HT1080 (cell line): ENCODE measurements around the gene FOXP1. TPM values are rescaled to one million over a fixed set of nuclear protein-coding genes. Genes with fewer than 3 reads are reported as not detected.
A peak's percentile ranks its signal among the peaks of the same experiment; 100 is the strongest.

Experiments
- DNase-seq: peaks from one replicate; pipeline ENCODE4 v3.0.0-alpha.2; 2015; ENCODE audit warnings: low read depth
- total RNA-seq: library from RNA; depleted of rRNA; stranded (reverse); fragments of >200 nt; shearing (Covaris generic); gene quantifications from 2 replicates; pipeline ENCODE4 v1.2.3, GENCODE V29; 2014

FOXP1 gene
- total RNA-seq, 1 experiment from 2014 or later = 65.9 TPM

GRCh38 chr3:71110385-71111222 is 472.9 kb downstream of the FOXP1 start:
- DNase-seq = no peak

DNA sequence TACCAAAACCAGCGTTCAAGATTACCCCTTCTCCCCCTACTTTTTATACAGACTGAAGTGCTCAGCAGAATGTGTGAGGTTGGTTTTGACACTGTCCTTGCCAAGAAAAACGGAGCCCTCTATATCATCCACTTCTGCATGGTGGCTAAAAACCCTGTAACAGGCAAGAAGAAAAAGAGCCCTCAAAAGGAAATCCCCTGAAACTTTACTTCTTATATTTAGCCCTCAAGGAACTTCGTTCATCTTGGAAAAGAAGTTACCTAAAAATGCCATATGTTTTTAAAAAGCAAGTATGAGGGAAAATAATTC is 473.6 kb downstream of the FOXP1 start:
- no peak for DNase-seq

GRCh38 chr3:71109241-71109976 is 474.1 kb downstream of the FOXP1 start:
- peak; percentile 87 for DNase-seq

GRCh38 chr3:71107926-71108325 is 475.6 kb downstream of the FOXP1 start:
- no peak for DNase-seq

GRCh38 chr3:71104976-71105375 is 478.6 kb downstream of the FOXP1 start:
- DNase-seq = no peak

- DNase-seq = no peak
Measured at GRCh38 chr3:71104556-71104955, 479.0 kb downstream of the FOXP1 start.

DNA sequence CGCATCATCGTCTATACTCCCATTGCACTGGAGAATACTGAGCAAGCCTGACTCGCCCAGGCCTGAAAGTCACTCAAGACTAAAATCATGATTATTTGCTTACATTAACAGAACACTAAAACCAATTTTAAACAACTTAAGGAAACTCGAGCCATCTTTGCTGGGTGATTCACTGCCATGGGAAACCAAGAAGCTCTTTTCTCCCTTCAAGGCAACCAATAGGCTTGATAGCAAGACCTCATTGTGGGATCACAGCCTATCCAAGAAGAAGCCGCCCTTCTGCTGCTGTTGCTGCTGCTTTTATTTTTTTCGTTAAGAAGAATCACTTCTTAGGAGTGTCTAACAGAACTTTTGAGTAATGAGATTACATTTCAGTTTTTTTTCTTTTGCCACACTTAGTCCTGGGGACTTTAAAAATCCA is 479.4 kb downstream of the FOXP1 start:
- DNase-seq = peak; percentile 82

GRCh38 chr3:71103430-71103921 is 480.1 kb downstream of the FOXP1 start:
- DNase-seq = peak; percentile 83

GRCh38 chr3:71102111-71102983 is 481.2 kb downstream of the FOXP1 start:
- DNase-seq = peak; percentile 67

DNA sequence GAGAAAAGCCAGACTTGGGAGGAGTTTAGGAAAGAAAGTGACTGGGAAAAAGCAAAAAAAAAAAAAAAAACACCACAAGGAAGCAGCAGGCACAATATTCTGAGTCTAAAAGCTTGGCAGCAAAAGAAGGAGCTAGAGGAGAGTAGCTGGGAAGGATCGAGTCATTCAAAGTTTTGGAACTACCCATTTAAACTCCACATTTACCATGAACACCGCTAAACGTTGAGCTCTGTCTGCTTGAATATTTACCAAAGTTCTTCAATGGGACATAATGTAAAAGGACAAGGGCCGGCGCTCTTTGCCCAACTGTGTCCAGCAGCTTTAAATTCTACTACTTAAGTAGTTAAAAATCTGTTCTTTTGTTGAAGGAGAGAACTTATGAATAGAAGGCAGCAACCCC is 481.9 kb downstream of the FOXP1 start:
- DNase-seq = no peak

- DNase-seq = peak; percentile 90
Measured at GRCh38 chr3:71101014-71101413, 482.5 kb downstream of the FOXP1 start.

- DNase-seq = peak; percentile 52
Measured at GRCh38 chr3:71099997-71100719, 483.4 kb downstream of the FOXP1 start.

DNA sequence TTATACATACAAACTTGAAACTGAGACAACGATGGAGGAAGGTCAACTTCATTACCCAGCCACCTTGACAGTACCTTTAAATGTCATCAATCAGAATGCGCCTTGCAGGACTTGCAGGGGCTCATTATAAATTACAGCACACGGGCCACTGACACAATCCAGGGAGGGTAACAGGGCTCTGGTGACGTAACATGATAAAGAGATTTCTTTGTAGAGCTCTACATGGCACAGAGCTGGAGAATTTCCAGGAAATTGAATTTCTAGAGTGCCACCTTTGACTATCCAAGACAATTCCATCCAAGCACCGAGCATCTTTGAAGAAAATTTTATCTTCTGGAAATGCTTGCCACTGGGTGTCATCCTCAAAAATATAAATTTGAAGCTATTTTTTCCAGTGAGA is 486.0 kb downstream of the FOXP1 start:
- DNase-seq = no peak

GRCh38 chr3:71095511-71096291 is 487.8 kb downstream of the FOXP1 start:
- no peak for DNase-seq

DNA sequence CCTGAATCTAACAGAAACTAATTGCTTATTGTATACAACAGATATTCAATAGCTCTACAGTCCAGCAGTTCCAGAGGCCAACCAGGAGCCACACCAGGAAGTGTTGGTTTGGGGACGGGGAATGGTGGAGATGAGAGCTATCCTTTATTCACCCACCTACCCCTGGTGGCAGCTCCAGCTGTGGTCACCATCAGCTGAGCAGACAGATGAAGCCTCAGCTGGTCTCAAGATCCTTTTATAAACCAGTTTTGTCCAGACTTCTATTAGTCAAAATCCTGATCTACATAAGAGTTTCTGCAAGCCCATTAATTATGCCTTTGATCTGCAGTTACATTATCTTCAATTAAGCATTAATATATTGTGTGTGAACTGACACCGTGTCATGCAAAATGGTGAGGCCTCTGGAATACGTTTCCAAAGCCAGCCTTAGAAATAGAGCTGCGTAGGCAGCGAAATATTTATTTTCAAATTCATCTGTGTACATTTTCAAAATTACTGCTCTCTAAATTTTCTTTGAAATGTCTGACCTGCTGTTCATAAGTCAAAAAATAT is 488.8 kb downstream of the FOXP1 start:
- no peak for DNase-seq

- DNase-seq = no peak
Measured at GRCh38 chr3:71092665-71093064, 490.9 kb downstream of the FOXP1 start.

DNA sequence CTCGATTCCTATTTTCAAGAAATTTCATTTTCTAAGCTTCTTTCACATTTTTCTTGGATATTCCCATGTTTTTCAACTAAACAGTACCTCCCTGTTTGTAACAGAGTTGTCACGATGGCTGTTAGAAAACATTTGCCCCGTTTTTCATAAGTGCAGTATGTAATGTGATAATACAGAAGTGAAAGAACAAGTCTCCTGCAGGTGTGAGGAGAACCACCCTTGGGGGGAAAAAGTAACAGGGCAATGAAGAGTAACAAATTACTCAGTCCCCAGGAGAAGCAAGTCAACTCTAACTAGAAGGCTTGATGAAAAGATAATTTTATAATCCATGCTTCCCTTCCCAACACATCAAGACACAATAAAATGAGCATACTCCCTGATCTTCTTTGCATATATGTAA is 493.3 kb downstream of the FOXP1 start:
- DNase-seq = no peak

- no peak for DNase-seq
Measured at GRCh38 chr3:71089271-71089847, 494.2 kb downstream of the FOXP1 start.

DNA sequence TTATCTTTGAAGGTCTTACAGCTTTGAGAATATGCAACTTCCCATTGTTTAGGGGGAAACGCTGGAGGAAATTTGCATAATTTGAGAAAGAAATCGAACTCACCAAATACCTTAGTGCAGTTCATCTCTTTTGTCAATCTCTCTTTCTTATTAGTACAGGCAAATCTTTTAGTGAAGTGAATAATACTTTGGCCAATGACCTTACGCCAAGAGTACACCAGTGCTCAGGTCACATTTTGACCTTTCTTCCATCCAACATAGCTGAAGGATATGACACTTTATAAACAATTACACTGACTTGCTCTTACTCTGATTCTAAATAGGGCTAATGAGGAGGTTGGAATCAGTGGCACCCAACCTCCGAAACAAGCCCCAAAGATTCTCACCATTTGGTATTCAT is 494.8 kb downstream of the FOXP1 start:
- no peak for DNase-seq
